HL-60 (cell line): ENCODE results near the gene CNP.

Experiments
- GABPA ChIP-seq: IDR thresholded peaks from 2 replicates; pipeline ENCODE4 v1.6.1; 2012; ENCODE audit warnings: low read depth
- TF ChIP-seq, protein P1 (sequence below): IDR thresholded peaks from one replicate; pipeline ENCODE4 v1.5.1; 2011; ENCODE audit warnings: low read length, control low read depth, inconsistent platforms; ENCODE audit not compliant: insufficient read depth
- TF ChIP-seq, protein P2 (sequence below): IDR thresholded peaks from 2 replicates; pipeline ENCODE4 v1.6.1; 2012; ENCODE audit warnings: low read depth; ENCODE audit not compliant: insufficient replicate concordance

DNA sequence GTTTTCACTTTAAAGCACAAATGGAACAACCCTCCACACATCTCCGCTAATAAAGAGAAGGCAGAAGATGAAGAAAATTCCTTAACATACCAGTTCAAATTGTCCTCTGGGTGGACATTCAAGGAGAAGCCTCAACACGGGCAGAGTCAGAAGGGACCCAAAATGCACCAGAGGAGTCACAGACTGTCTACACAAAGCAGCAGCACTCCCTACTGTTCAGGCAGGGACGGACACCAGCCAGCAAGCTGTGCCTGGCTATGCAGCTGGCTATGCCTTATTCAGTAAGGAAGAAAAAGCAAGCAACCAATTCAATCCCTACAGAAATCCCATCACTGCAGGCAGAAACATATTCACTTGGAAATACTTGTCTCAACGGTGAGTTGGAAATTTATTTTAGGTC is 42.6 kb downstream of the CNP start:
- no peak for TF ChIP-seq GABPA
- TF ChIP-seq, protein P1, sequence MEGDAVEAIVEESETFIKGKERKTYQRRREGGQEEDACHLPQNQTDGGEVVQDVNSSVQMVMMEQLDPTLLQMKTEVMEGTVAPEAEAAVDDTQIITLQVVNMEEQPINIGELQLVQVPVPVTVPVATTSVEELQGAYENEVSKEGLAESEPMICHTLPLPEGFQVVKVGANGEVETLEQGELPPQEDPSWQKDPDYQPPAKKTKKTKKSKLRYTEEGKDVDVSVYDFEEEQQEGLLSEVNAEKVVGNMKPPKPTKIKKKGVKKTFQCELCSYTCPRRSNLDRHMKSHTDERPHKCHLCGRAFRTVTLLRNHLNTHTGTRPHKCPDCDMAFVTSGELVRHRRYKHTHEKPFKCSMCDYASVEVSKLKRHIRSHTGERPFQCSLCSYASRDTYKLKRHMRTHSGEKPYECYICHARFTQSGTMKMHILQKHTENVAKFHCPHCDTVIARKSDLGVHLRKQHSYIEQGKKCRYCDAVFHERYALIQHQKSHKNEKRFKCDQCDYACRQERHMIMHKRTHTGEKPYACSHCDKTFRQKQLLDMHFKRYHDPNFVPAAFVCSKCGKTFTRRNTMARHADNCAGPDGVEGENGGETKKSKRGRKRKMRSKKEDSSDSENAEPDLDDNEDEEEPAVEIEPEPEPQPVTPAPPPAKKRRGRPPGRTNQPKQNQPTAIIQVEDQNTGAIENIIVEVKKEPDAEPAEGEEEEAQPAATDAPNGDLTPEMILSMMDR, result no peak
- TF ChIP-seq, protein P2, sequence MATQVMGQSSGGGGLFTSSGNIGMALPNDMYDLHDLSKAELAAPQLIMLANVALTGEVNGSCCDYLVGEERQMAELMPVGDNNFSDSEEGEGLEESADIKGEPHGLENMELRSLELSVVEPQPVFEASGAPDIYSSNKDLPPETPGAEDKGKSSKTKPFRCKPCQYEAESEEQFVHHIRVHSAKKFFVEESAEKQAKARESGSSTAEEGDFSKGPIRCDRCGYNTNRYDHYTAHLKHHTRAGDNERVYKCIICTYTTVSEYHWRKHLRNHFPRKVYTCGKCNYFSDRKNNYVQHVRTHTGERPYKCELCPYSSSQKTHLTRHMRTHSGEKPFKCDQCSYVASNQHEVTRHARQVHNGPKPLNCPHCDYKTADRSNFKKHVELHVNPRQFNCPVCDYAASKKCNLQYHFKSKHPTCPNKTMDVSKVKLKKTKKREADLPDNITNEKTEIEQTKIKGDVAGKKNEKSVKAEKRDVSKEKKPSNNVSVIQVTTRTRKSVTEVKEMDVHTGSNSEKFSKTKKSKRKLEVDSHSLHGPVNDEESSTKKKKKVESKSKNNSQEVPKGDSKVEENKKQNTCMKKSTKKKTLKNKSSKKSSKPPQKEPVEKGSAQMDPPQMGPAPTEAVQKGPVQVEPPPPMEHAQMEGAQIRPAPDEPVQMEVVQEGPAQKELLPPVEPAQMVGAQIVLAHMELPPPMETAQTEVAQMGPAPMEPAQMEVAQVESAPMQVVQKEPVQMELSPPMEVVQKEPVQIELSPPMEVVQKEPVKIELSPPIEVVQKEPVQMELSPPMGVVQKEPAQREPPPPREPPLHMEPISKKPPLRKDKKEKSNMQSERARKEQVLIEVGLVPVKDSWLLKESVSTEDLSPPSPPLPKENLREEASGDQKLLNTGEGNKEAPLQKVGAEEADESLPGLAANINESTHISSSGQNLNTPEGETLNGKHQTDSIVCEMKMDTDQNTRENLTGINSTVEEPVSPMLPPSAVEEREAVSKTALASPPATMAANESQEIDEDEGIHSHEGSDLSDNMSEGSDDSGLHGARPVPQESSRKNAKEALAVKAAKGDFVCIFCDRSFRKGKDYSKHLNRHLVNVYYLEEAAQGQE, result no peak
